Hepatocyte (in vitro differentiated cells): ENCODE data around the gene RAB11B.

Experiments used
- EZH2 ChIP-seq: fragments of 200-600 bp; sonication (generic); IDR thresholded peaks from 2 replicates; pipeline ENCODE4 v1.6.1; 2016; ENCODE audit warnings: antibody characterized with exemption, mild to moderate bottlenecking, borderline replicate concordance
- TF ChIP-seq, protein P1 (sequence below): fragments of 200-600 bp; sonication (generic); IDR thresholded peaks from 2 replicates; pipeline ENCODE4 v1.5.1; 2016; ENCODE audit warnings: antibody characterized with exemption, mild to moderate bottlenecking; ENCODE audit not compliant: poor library complexity

DNA sequence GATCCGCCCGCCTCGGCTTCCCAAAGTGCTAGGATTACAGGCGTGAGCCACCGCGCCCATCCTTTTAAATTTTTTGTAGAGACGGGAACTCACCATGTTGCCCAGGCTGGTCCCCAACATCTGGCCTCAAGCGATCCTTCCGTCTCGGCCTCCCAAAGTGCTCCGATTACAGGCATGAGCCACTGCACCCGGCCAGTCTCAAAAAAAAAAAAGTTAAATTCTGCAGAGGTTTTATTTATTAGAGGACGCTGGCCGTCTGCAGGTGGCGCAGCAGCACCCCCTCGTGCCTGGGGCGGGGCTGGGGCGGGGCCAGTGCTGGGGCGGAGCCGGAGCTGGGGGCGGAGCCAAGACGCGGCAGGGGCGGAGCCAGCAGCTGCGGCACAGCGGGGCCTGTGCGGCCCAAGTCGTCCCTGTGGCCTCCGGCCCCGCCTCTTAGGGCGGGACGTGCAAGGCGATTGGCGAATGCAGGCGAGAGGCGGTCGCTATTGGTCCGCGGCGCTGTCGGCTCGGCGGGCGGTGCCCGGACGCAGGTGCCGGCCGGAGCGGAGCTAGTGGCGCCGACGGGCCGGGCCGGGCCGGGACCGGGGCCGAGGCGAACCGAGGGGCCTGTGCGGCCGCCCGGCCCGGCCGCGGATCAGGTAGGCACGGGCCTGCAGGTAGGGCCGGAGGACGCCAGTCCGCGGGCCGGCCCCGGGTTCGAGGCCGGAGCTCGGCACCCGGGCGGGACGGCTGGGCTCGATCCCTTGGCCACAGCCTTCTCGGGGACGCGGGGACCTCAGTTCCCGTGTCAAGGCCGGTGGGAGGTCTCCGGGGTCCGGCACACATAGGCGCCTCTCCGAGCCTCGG lies 22.8 kb downstream of the RAB11B start, which contains the start of gene MARCHF2:
- TF ChIP-seq, protein P1, sequence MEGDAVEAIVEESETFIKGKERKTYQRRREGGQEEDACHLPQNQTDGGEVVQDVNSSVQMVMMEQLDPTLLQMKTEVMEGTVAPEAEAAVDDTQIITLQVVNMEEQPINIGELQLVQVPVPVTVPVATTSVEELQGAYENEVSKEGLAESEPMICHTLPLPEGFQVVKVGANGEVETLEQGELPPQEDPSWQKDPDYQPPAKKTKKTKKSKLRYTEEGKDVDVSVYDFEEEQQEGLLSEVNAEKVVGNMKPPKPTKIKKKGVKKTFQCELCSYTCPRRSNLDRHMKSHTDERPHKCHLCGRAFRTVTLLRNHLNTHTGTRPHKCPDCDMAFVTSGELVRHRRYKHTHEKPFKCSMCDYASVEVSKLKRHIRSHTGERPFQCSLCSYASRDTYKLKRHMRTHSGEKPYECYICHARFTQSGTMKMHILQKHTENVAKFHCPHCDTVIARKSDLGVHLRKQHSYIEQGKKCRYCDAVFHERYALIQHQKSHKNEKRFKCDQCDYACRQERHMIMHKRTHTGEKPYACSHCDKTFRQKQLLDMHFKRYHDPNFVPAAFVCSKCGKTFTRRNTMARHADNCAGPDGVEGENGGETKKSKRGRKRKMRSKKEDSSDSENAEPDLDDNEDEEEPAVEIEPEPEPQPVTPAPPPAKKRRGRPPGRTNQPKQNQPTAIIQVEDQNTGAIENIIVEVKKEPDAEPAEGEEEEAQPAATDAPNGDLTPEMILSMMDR: peak; percentile 84
- no peak for TF ChIP-seq EZH2
